HG02973 (cell line): Measurements from ENCODE around the gene PDE3B.
"Not testable (repeated sequence)": the region's sequence is repeated elsewhere in the genome, so short reads cannot be mapped to it uniquely, and the experiment has no call there.

ENCODE experiments used
- ATAC-seq: cut with Tn5 transposase; IDR thresholded peaks from one replicate; pipeline ENCODE4 v1.9.1; 2021; ENCODE audit warnings: moderate library complexity; ENCODE audit not compliant: unreplicated experiment

PDE3B gene

GRCh38 chr11:14875163-14875562 is 231.6 kb downstream of the PDE3B start:
- no peak for ATAC-seq

GRCh38 chr11:14881576-14882193 is 238.1 kb downstream of the PDE3B start:
- no peak for ATAC-seq

- no peak for ATAC-seq
Measured at GRCh38 chr11:14882196-14882595, 238.6 kb downstream of the PDE3B start.

GRCh38 chr11:14883683-14884082 is 240.1 kb downstream of the PDE3B start:
- not testable (repeated sequence) for ATAC-seq

GRCh38 chr11:14884667-14885273 is 241.2 kb downstream of the PDE3B start:
- no peak for ATAC-seq

- no peak for ATAC-seq
Measured at GRCh38 chr11:14886513-14886912, 242.9 kb downstream of the PDE3B start.

- ATAC-seq, result peak; percentile 41
Measured at GRCh38 chr11:14891143-14892035, 247.8 kb downstream of the PDE3B start.

- peak; percentile 95 for ATAC-seq
Measured at GRCh38 chr11:14892036-14892556, 248.5 kb downstream of the PDE3B start, which contains the start of gene CYP2R1. TSS of gene CYP2R1 (minus strand) at chr11:14892231. CDS start at chr11:14892205, 26 bp downstream.

GRCh38 chr11:14892577-14892976 is 249.0 kb downstream of the PDE3B start:
- ATAC-seq, result no peak

- no peak for ATAC-seq
Measured at GRCh38 chr11:14894657-14895598, 251.3 kb downstream of the PDE3B start.

- no peak for ATAC-seq
Measured at GRCh38 chr11:14898355-14898754, 254.8 kb downstream of the PDE3B start.

- no peak for ATAC-seq
Measured at GRCh38 chr11:14898906-14899305, 255.3 kb downstream of the PDE3B start.

GRCh38 chr11:14902650-14903350 is 259.2 kb downstream of the PDE3B start:
- ATAC-seq, result no peak

GRCh38 chr11:14904745-14905103 is 261.1 kb downstream of the PDE3B start:
- ATAC-seq, result peak; percentile 46

- peak; percentile 49 for ATAC-seq
Measured at GRCh38 chr11:14905104-14906033, 261.8 kb downstream of the PDE3B start.

GRCh38 chr11:14906578-14906977 is 263.0 kb downstream of the PDE3B start:
- no peak for ATAC-seq

- no peak for ATAC-seq
Measured at GRCh38 chr11:14906993-14907392, 263.4 kb downstream of the PDE3B start.

- ATAC-seq, result peak; percentile 50
Measured at GRCh38 chr11:14907411-14908213, 264.0 kb downstream of the PDE3B start.
